GM21515 (cell line): ENCODE measurements around the gene CUBN.

Experiments used
- ATAC-seq: cut with Tn5 transposase; IDR thresholded peaks from one replicate; pipeline ENCODE4 v1.9.1; 2021; ENCODE audit not compliant: unreplicated experiment

CUBN gene

GRCh38 chr10:16992611-16993119, 136.9 kb downstream of the CUBN start:
- no peak for ATAC-seq

- no peak for ATAC-seq
Measured at GRCh38 chr10:16991011-16991410, 138.6 kb downstream of the CUBN start.

- no peak for ATAC-seq
Measured at GRCh38 chr10:16989826-16990293, 139.8 kb downstream of the CUBN start.

- ATAC-seq, result no peak
Measured at GRCh38 chr10:16988900-16989299, 140.7 kb downstream of the CUBN start.

- ATAC-seq, result no peak
Measured at GRCh38 chr10:16987976-16988610, 141.5 kb downstream of the CUBN start.

GRCh38 chr10:16987206-16987621, 142.4 kb downstream of the CUBN start:
- ATAC-seq, result no peak

GRCh38 chr10:16986406-16987205, 143.0 kb downstream of the CUBN start:
- ATAC-seq, result no peak

GRCh38 chr10:16986082-16986405, 143.6 kb downstream of the CUBN start:
- ATAC-seq, result no peak

- no peak for ATAC-seq
Measured at GRCh38 chr10:16984242-16984641, 145.4 kb downstream of the CUBN start.

- ATAC-seq, result no peak
Measured at GRCh38 chr10:16976803-16977202, 152.8 kb downstream of the CUBN start.

GRCh38 chr10:16975188-16975587, 154.4 kb downstream of the CUBN start:
- ATAC-seq, result no peak

GRCh38 chr10:16968416-16969041, 161.1 kb downstream of the CUBN start:
- ATAC-seq, result no peak

- ATAC-seq, result no peak
Measured at GRCh38 chr10:16967866-16968415, 161.7 kb downstream of the CUBN start.

- ATAC-seq, result no peak
Measured at GRCh38 chr10:16966991-16967865, 162.4 kb downstream of the CUBN start.

- ATAC-seq, result no peak
Measured at GRCh38 chr10:16965740-16966447, 163.7 kb downstream of the CUBN start.

- no peak for ATAC-seq
Measured at GRCh38 chr10:16965344-16965616, 164.3 kb downstream of the CUBN start.

- ATAC-seq, result no peak
Measured at GRCh38 chr10:16964576-16965343, 164.9 kb downstream of the CUBN start.

GRCh38 chr10:16960551-16960950, 169.1 kb downstream of the CUBN start:
- no peak for ATAC-seq

GRCh38 chr10:16957038-16957437, 172.6 kb downstream of the CUBN start:
- no peak for ATAC-seq
